ENCODE results near the gene GABRR3.

- TF ChIP-seq CTCF (IDR thresholded peaks at IDR 0.05) (no peak), REST (IDR thresholded peaks at IDR 0.05; ENCODE audit: insufficient read depth in 1 of 2, low read depth in 2 of 2, low read length in 1 of 2) (no peak), SIN3A (IDR thresholded peaks at IDR 0.05; ENCODE audit: borderline replicate concordance, insufficient read depth, low read depth, low read length) (no peak)
These were observed 47.8 kb downstream of the GABRR3 start for GRCh38 chr3:97987306-97987705.

Measured in Panc1 (cell line).